Loucy (cell line): Measurements from ENCODE around the gene ZNF669.

Source experiments
- CTCF ChIP-seq: fragments of 200-600 bp; sonication (generic); conservative IDR thresholded peaks from 2 replicates; pipeline ENCODE4 v1.5.1; 2014; ENCODE audit warnings: mild to moderate bottlenecking, antibody characterized with exemption, low read length
- EZH2phosphoT487 ChIP-seq: fragments of 200-600 bp; IDR thresholded peaks from 2 replicates; pipeline ENCODE4 v1.6.1; 2018; ENCODE audit warnings: antibody characterized with exemption, mild to moderate bottlenecking, moderate library complexity, borderline replicate concordance

- TF ChIP-seq CTCF (peak; percentile 51), EZH2phosphoT487 (no peak)
Measured at GRCh38 chr1:247118946-247119446, 14.8 kb upstream of the ZNF669 start.
